Measurements from ENCODE around the gene SLC7A6.

SLC7A6 gene

GRCh38 chr16:68296291-68296690, 32.0 kb downstream of the SLC7A6 start:
- no peaks in the 10 kb centered on the region for H3K79me2 ChIP-seq (ENCODE audit: low read length)

GRCh38 chr16:68296693-68297092, 32.4 kb downstream of the SLC7A6 start:
- no peak overlapping the region for H3K27ac ChIP-seq (ENCODE audit: low read length)
- no peaks in the 10 kb centered on the region for H3K9me3 ChIP-seq (ENCODE audit: insufficient read depth, low read length)
- H4K20me1 ChIP-seq (ENCODE audit: insufficient read depth, low read length) = no peaks in the 10 kb centered on the region
- no peaks in the 10 kb centered on the region for H3K27me3 ChIP-seq (ENCODE audit: low read depth, low read length)
- no peak overlapping the region for H3K9ac ChIP-seq (ENCODE audit: low read length)
- no peaks in the 10 kb centered on the region for H3K4me1 ChIP-seq (ENCODE audit: low read length)
- no peak overlapping the region for H2AFZ ChIP-seq (ENCODE audit: low read depth, low read length)
- H3K4me2 ChIP-seq (ENCODE audit: low read length) = no peak overlapping the region
- no peaks in the 10 kb centered on the region for H3K79me2 ChIP-seq (ENCODE audit: low read length)
- TF ChIP-seq EZH2phosphoT487 (IDR thresholded peaks at IDR 0.05; ENCODE audit: low read depth) (no peak), CTCF (IDR thresholded peaks at IDR 0.05; ENCODE audit: low read depth, low read length) (no peak)
- H3K4me3 ChIP-seq (ENCODE audit: low read length) = no peak overlapping the region
- H3K36me3 ChIP-seq (replicated peaks; ENCODE audit: low read depth, low read length) = peaks cover 73% of the 10 kb centered on the region

More at GRCh38 chr16:68296291-68296690, 32.0 kb downstream of the SLC7A6 start:
- Histone ChIP-seq H4K20me1 (ENCODE audit: insufficient read depth, low read length) (no peaks in the 10 kb centered on the region), H3K9me3 (ENCODE audit: insufficient read depth, low read length) (no peaks in the 10 kb centered on the region), H3K27me3 (ENCODE audit: low read depth, low read length) (no peaks in the 10 kb centered on the region), H3K4me3 (ENCODE audit: low read length) (no peak overlapping the region), H2AFZ (ENCODE audit: low read depth, low read length) (no peak overlapping the region), H3K4me2 (ENCODE audit: low read length) (no peak overlapping the region), H3K9ac (ENCODE audit: low read length) (no peak overlapping the region), H3K27ac (ENCODE audit: low read length) (no peak overlapping the region), H3K36me3 (replicated peaks; ENCODE audit: low read depth, low read length) (peaks cover 73% of the 10 kb centered on the region), H3K4me1 (ENCODE audit: low read length) (no peaks in the 10 kb centered on the region)
- TF ChIP-seq EZH2phosphoT487 (IDR thresholded peaks at IDR 0.05; ENCODE audit: low read depth) = no peak
- no peak for TF ChIP-seq CTCF (IDR thresholded peaks at IDR 0.05; ENCODE audit: low read depth, low read length)

GRCh38 chr16:68297908-68298307, 33.6 kb downstream of the SLC7A6 start:
- Histone ChIP-seq H3K9ac (ENCODE audit: low read length) (no peak overlapping the region), H2AFZ (ENCODE audit: low read depth, low read length) (no peak overlapping the region), H3K9me3 (ENCODE audit: insufficient read depth, low read length) (no peaks in the 10 kb centered on the region), H3K27me3 (ENCODE audit: low read depth, low read length) (no peaks in the 10 kb centered on the region), H3K4me2 (ENCODE audit: low read length) (no peak overlapping the region), H3K4me1 (ENCODE audit: low read length) (no peaks in the 10 kb centered on the region), H4K20me1 (ENCODE audit: insufficient read depth, low read length) (no peaks in the 10 kb centered on the region), H3K4me3 (ENCODE audit: low read length) (no peak overlapping the region), H3K79me2 (ENCODE audit: low read length) (no peaks in the 10 kb centered on the region), H3K36me3 (replicated peaks; ENCODE audit: low read depth, low read length) (peaks cover 79% of the 10 kb centered on the region), H3K27ac (ENCODE audit: low read length) (no peak overlapping the region)
- no peak for TF ChIP-seq EZH2phosphoT487 (IDR thresholded peaks at IDR 0.05; ENCODE audit: low read depth)
- no peak for TF ChIP-seq CTCF (IDR thresholded peaks at IDR 0.05; ENCODE audit: low read depth, low read length)

- H3K4me1 ChIP-seq (ENCODE audit: low read length) = no peaks in the 10 kb centered on the region
- H3K36me3 ChIP-seq (replicated peaks; ENCODE audit: low read depth, low read length) = peaks cover 81% of the 10 kb centered on the region
- H4K20me1 ChIP-seq (ENCODE audit: insufficient read depth, low read length) = no peaks in the 10 kb centered on the region
- H3K9ac ChIP-seq (ENCODE audit: low read length) = no peak overlapping the region
- no peak overlapping the region for H3K4me3 ChIP-seq (ENCODE audit: low read length)
- H3K4me2 ChIP-seq (ENCODE audit: low read length) = no peak overlapping the region
- no peaks in the 10 kb centered on the region for H3K27me3 ChIP-seq (ENCODE audit: low read depth, low read length)
- no peaks in the 10 kb centered on the region for H3K9me3 ChIP-seq (ENCODE audit: insufficient read depth, low read length)
- no peak for TF ChIP-seq CTCF (IDR thresholded peaks at IDR 0.05; ENCODE audit: low read depth, low read length)
- no peak for TF ChIP-seq EZH2phosphoT487 (IDR thresholded peaks at IDR 0.05; ENCODE audit: low read depth)
- H3K79me2 ChIP-seq (ENCODE audit: low read length) = no peaks in the 10 kb centered on the region
- no peak overlapping the region for H2AFZ ChIP-seq (ENCODE audit: low read depth, low read length)
- no peak overlapping the region for H3K27ac ChIP-seq (ENCODE audit: low read length)
Observed at GRCh38 chr16:68298312-68298711, 34.0 kb downstream of the SLC7A6 start.
